GM21825 (cell line): ENCODE data around the gene SLC13A3.

ENCODE experiments used
- ATAC-seq: cut with Tn5 transposase; IDR thresholded peaks from one replicate; pipeline ENCODE4 v1.9.1; 2021; ENCODE audit warnings: mild to moderate bottlenecking, moderate library complexity; ENCODE audit not compliant: unreplicated experiment

SLC13A3 gene

GRCh38 chr20:46638134-46638897 is 12.9 kb downstream of the SLC13A3 start:
- ATAC-seq = no peak

- ATAC-seq = no peak
Observed at GRCh38 chr20:46637427-46638133, 13.7 kb downstream of the SLC13A3 start.

- no peak for ATAC-seq
Observed at GRCh38 chr20:46637020-46637419, 14.2 kb downstream of the SLC13A3 start.

GRCh38 chr20:46636514-46636913 is 14.7 kb downstream of the SLC13A3 start:
- no peak for ATAC-seq

- no peak for ATAC-seq
Observed at GRCh38 chr20:46635514-46636136, 15.6 kb downstream of the SLC13A3 start.

GRCh38 chr20:46634528-46634927 is 16.7 kb downstream of the SLC13A3 start:
- no peak for ATAC-seq

- ATAC-seq = no peak
Observed at GRCh38 chr20:46631874-46632446, 19.3 kb downstream of the SLC13A3 start.

GRCh38 chr20:46631212-46631869 is 19.9 kb downstream of the SLC13A3 start:
- no peak for ATAC-seq

- no peak for ATAC-seq
Observed at GRCh38 chr20:46630306-46630705, 21.0 kb downstream of the SLC13A3 start.

- no peak for ATAC-seq
Observed at GRCh38 chr20:46629341-46629740, 21.9 kb downstream of the SLC13A3 start.

GRCh38 chr20:46627234-46627633 is 24.0 kb downstream of the SLC13A3 start:
- ATAC-seq = no peak

GRCh38 chr20:46626758-46627157 is 24.5 kb downstream of the SLC13A3 start:
- ATAC-seq = no peak

- ATAC-seq = no peak
Observed at GRCh38 chr20:46625875-46626373, 25.3 kb downstream of the SLC13A3 start.

GRCh38 chr20:46624946-46625345 is 26.3 kb downstream of the SLC13A3 start:
- no peak for ATAC-seq

GRCh38 chr20:46622165-46622564 is 29.1 kb downstream of the SLC13A3 start:
- no peak for ATAC-seq

GRCh38 chr20:46621492-46621891 is 29.8 kb downstream of the SLC13A3 start:
- no peak for ATAC-seq

- ATAC-seq = no peak
Observed at GRCh38 chr20:46619445-46619844, 31.8 kb downstream of the SLC13A3 start.

GRCh38 chr20:46618316-46619100 is 32.8 kb downstream of the SLC13A3 start:
- no peak for ATAC-seq

- no peak for ATAC-seq
Observed at GRCh38 chr20:46614503-46614902, 36.8 kb downstream of the SLC13A3 start.

GRCh38 chr20:46610145-46610544 is 41.1 kb downstream of the SLC13A3 start:
- ATAC-seq = no peak
